HUES6 (cell line): ENCODE measurements around the gene CD164L2.
A peak's percentile ranks its signal among the peaks of the same experiment; 100 is the strongest.

ENCODE experiments used
- H3K27ac ChIP-seq: 2 replicates; pipeline ENCODE4 v1.7.0; 2013; ENCODE audit warnings: low read depth, mild to moderate bottlenecking, low read length, inconsistent platforms
- H3K27me3 ChIP-seq: 2 replicates; pipeline ENCODE4 v1.6.1; 2013; ENCODE audit warnings: low read length; ENCODE audit not compliant: control insufficient read depth, insufficient read depth
- H3K36me3 ChIP-seq: 2 replicates; pipeline ENCODE4 v1.6.1; 2013; ENCODE audit warnings: low read length; ENCODE audit not compliant: control insufficient read depth, insufficient read depth
- H3K4me1 ChIP-seq: 2 replicates; pipeline ENCODE4 v1.6.1; 2013; ENCODE audit warnings: low read length; ENCODE audit not compliant: control insufficient read depth, insufficient read depth
- H3K4me3 ChIP-seq: 2 replicates; pipeline ENCODE4 v1.5.1; 2013; ENCODE audit warnings: low read depth, low read length
- H3K9ac ChIP-seq: one replicate; pipeline ENCODE4 v1.6.1; 2013; ENCODE audit warnings: mild to moderate bottlenecking, low read length
- H3K9me3 ChIP-seq: 2 replicates; pipeline ENCODE4 v1.6.1; 2013; ENCODE audit warnings: low read depth, low read length; ENCODE audit not compliant: control insufficient read depth, insufficient read depth

Gene CD164L2

GRCh38 chr1:27360159-27361043 is 22.7 kb downstream of the CD164L2 start:
- Histone ChIP-seq H3K4me1 (peaks cover 34% of the 10 kb centered on the region), H3K27ac (no peak overlapping the region), H3K27me3 (peaks cover 50% of the 10 kb centered on the region), H3K9ac (peak overlapping the region; percentile 20), H3K4me3 (peak overlapping the region; percentile 85), H3K9me3 (no peaks in the 10 kb centered on the region), H3K36me3 (peaks cover 2% of the 10 kb centered on the region; the same call in 1 of the 2 replicates)

GRCh38 chr1:27359822-27360158 is 23.3 kb downstream of the CD164L2 start:
- no peaks in the 10 kb centered on the region for H3K9me3 ChIP-seq
- H3K36me3 ChIP-seq = peaks cover 5% of the 10 kb centered on the region; the same call in 1 of the 2 replicates
- H3K27me3 ChIP-seq = peaks cover 50% of the 10 kb centered on the region
- no peak overlapping the region for H3K27ac ChIP-seq
- peaks cover 28% of the 10 kb centered on the region for H3K4me1 ChIP-seq
- H3K4me3 ChIP-seq = peak overlapping the region; percentile 85
- H3K9ac ChIP-seq = no peak overlapping the region

DNA sequence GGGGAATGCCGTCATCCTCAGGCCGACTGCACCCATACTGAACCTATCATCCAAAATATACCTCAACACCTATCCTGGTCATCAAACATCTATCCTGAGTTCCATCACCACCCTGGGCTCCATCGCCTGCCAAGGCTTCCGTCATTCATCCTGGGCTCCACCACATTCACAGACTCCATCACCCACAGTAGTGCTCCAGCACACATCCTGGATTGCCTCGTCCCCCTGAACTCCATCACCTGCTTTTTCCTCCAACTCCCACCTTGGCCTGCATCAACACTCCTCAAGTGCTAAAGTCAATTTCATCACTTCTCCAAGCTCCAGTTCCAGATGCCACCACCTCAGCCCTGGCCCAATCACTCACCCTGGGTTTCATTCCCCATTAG is 24.2 kb downstream of the CD164L2 start:
- Histone ChIP-seq H3K4me3 (no peak overlapping the region), H3K27ac (no peak overlapping the region), H3K9me3 (no peaks in the 10 kb centered on the region), H3K27me3 (peaks cover 50% of the 10 kb centered on the region), H3K4me1 (peaks cover 21% of the 10 kb centered on the region), H3K36me3 (peaks cover 5% of the 10 kb centered on the region; the same call in 1 of the 2 replicates), H3K9ac (no peak overlapping the region)

GRCh38 chr1:27358038-27358927 is 24.9 kb downstream of the CD164L2 start:
- no peaks in the 10 kb centered on the region for H3K9me3 ChIP-seq
- peaks cover 50% of the 10 kb centered on the region for H3K27me3 ChIP-seq
- H3K9ac ChIP-seq = no peak overlapping the region
- H3K36me3 ChIP-seq = peaks cover 5% of the 10 kb centered on the region; the same call in 1 of the 2 replicates
- no peak overlapping the region for H3K27ac ChIP-seq
- H3K4me3 ChIP-seq = no peak overlapping the region
- peaks cover 21% of the 10 kb centered on the region for H3K4me1 ChIP-seq

GRCh38 chr1:27357281-27358037 is 25.7 kb downstream of the CD164L2 start:
- Histone ChIP-seq H3K27ac (no peak overlapping the region), H3K9me3 (no peaks in the 10 kb centered on the region), H3K27me3 (peaks cover 49% of the 10 kb centered on the region), H3K4me1 (peaks cover 21% of the 10 kb centered on the region), H3K9ac (no peak overlapping the region), H3K4me3 (peak overlapping the region; percentile 31), H3K36me3 (peaks cover 5% of the 10 kb centered on the region; the same call in 1 of the 2 replicates)

DNA sequence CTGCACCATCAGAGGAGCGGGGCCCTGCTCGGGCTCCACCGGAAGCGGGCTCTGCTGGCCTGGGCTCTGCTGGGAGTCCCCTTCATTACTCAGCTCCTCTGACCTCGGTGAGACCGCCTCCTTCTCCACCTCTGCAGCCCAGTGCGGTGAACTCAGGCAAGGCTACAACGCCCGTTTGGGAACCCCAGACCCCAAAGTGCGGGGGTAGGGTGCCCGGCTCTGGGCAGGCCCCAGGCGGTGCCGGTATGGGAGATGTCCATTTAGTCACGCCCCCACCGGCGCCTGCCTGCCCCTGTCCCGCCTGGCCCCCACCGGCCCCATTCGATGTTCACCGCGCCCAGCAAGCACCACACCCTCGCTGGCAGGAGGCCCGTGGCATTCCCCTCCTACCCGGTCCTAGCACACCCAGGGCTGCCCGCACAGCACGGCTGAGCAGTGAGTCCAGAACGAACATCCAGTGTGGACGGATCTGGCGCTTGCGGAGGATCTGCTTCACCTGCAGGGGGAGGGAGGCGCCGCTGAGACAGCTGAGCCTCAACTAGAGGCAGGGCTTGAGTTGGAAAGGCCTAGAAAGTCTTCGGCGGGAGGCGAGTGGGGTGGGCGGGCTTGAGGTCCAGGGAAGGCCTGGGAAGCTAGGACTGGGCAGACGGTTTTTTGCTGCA is 26.4 kb downstream of the CD164L2 start:
- no peaks in the 10 kb centered on the region for H3K9me3 ChIP-seq
- H3K27ac ChIP-seq = no peak overlapping the region
- no peak overlapping the region for H3K9ac ChIP-seq
- H3K4me3 ChIP-seq = no peak overlapping the region
- peaks cover 5% of the 10 kb centered on the region; the same call in 1 of the 2 replicates for H3K36me3 ChIP-seq
- peaks cover 23% of the 10 kb centered on the region for H3K4me1 ChIP-seq
- peaks cover 42% of the 10 kb centered on the region for H3K27me3 ChIP-seq

- peaks cover 5% of the 10 kb centered on the region; the same call in 1 of the 2 replicates for H3K36me3 ChIP-seq
- peaks cover 24% of the 10 kb centered on the region for H3K4me1 ChIP-seq
- no peak overlapping the region for H3K4me3 ChIP-seq
- H3K27me3 ChIP-seq = peaks cover 37% of the 10 kb centered on the region
- H3K9me3 ChIP-seq = no peaks in the 10 kb centered on the region
- no peak overlapping the region for H3K27ac ChIP-seq
- H3K9ac ChIP-seq = no peak overlapping the region
These were observed 26.9 kb downstream of the CD164L2 start for GRCh38 chr1:27356277-27356618.

- Histone ChIP-seq H3K4me3 (no peak overlapping the region), H3K4me1 (peaks cover 21% of the 10 kb centered on the region), H3K27me3 (peaks cover 33% of the 10 kb centered on the region), H3K9me3 (no peaks in the 10 kb centered on the region), H3K36me3 (peaks cover 5% of the 10 kb centered on the region; the same call in 1 of the 2 replicates), H3K9ac (no peak overlapping the region), H3K27ac (no peak overlapping the region)
These were observed 27.4 kb downstream of the CD164L2 start for GRCh38 chr1:27355683-27356082.

DNA sequence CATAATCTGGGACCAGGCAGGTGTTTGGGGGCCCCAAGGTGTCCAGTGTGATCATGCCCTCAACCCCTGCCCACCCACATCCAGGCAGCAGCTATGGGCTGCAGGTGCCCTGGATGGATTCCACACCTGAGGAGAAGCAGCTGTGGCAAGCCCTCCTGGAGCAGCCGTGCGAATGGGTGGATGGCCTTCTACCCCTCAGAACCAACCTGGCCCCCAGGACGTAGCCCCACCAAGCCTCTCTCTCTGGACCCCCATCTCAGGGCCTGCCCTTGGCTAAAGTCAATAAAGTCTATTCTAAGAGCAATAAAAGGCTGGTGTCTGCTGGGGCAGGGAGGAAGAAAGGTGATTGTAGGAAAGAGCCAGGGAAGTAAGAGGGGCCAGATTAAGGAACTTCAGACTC is 29.5 kb downstream of the CD164L2 start:
- Histone ChIP-seq H3K9ac (no peak overlapping the region), H3K27me3 (peaks cover 20% of the 10 kb centered on the region), H3K4me1 (peaks cover 27% of the 10 kb centered on the region), H3K9me3 (no peaks in the 10 kb centered on the region), H3K27ac (no peak overlapping the region), H3K4me3 (no peak overlapping the region), H3K36me3 (peaks cover 5% of the 10 kb centered on the region; the same call in 1 of the 2 replicates)

DNA sequence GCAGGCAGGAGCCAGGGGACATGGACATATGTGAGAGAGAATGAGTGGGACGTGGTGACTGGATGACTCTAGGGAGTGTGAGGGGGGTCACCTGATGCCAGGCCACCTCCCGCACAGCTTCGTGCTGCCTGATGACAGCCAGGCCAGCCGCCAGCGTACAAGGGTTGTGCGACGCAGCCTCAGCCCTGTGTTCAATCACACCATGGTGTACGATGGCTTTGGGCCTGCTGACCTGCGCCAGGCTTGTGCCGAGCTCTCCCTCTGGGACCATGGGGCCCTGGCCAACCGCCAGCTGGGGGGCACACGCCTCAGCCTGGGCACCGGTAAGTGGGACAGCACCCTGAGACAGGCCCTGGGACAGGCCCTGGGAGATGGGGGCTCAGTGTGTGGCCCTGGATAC is 30.0 kb downstream of the CD164L2 start:
- Histone ChIP-seq H3K27ac (no peak overlapping the region), H3K27me3 (peaks cover 16% of the 10 kb centered on the region), H3K9ac (no peak overlapping the region), H3K36me3 (peaks cover 5% of the 10 kb centered on the region; the same call in 1 of the 2 replicates), H3K9me3 (no peaks in the 10 kb centered on the region), H3K4me3 (no peak overlapping the region), H3K4me1 (peaks cover 28% of the 10 kb centered on the region)
